ENCODE data around the gene CLPTM1.

The CLPTM1 gene

GRCh38 chr19:45005787-45006186, 50.6 kb downstream of the CLPTM1 start:
- Histone ChIP-seq H3K9ac (ENCODE audit: low read length in 5 of 5) (no peak overlapping the region), H3K27me3 (ENCODE audit: control insufficient read depth in 5 of 5, insufficient read depth in 4 of 5, low read length in 5 of 5) (no peaks in the 10 kb centered on the region), H3K36me3 (ENCODE audit: control insufficient read depth in 5 of 5, insufficient read depth in 5 of 5, low read length in 5 of 5) (peaks cover 0 to 39% (median 7%) of the 10 kb centered on the region in 5 donors), H3K4me1 (ENCODE audit: control insufficient read depth in 5 of 5, insufficient read depth in 5 of 5, low read length in 5 of 5) (peaks cover 0 to 12% (median 9%) of the 10 kb centered on the region in 5 donors), H3K4me3 (ENCODE audit: low read depth in 1 of 5, low read length in 5 of 5) (no peak overlapping the region), H3K27ac (ENCODE audit: low read depth, low read length) (no peak overlapping the region), H3K9me3 (ENCODE audit: control insufficient read depth in 5 of 5, low read length in 5 of 5) (no peaks in the 10 kb centered on the region)

- Histone ChIP-seq H3K9ac (ENCODE audit: low read length in 5 of 5) (no peak overlapping the region), H3K27ac (ENCODE audit: low read depth, low read length) (no peak overlapping the region), H3K27me3 (ENCODE audit: control insufficient read depth in 5 of 5, insufficient read depth in 4 of 5, low read length in 5 of 5) (no peaks in the 10 kb centered on the region), H3K4me1 (ENCODE audit: control insufficient read depth in 5 of 5, insufficient read depth in 5 of 5, low read length in 5 of 5) (no peaks in the 10 kb centered on the region), H3K36me3 (ENCODE audit: control insufficient read depth in 5 of 5, insufficient read depth in 5 of 5, low read length in 5 of 5) (peaks cover 0 to 52% (median 12%) of the 10 kb centered on the region in 5 donors), H3K9me3 (ENCODE audit: control insufficient read depth in 5 of 5, low read length in 5 of 5) (no peaks in the 10 kb centered on the region), H3K4me3 (ENCODE audit: low read depth in 1 of 5, low read length in 5 of 5) (no peak overlapping the region)
These were observed 53.4 kb downstream of the CLPTM1 start for GRCh38 chr19:45008552-45008951.

- Histone ChIP-seq H3K4me3 (ENCODE audit: low read depth in 1 of 5, low read length in 5 of 5) (no peak overlapping the region), H3K9ac (ENCODE audit: low read length in 5 of 5) (no peak overlapping the region), H3K27ac (ENCODE audit: low read depth, low read length) (no peak overlapping the region), H3K27me3 (ENCODE audit: control insufficient read depth in 5 of 5, insufficient read depth in 4 of 5, low read length in 5 of 5) (no peaks in the 10 kb centered on the region), H3K4me1 (ENCODE audit: control insufficient read depth in 5 of 5, insufficient read depth in 5 of 5, low read length in 5 of 5) (no peaks in the 10 kb centered on the region), H3K9me3 (ENCODE audit: control insufficient read depth in 5 of 5, low read length in 5 of 5) (no peaks in the 10 kb centered on the region), H3K36me3 (ENCODE audit: control insufficient read depth in 5 of 5, insufficient read depth in 5 of 5, low read length in 5 of 5) (peaks cover 0 to 54% (median 15%) of the 10 kb centered on the region in 5 donors)
These were observed 54.6 kb downstream of the CLPTM1 start for GRCh38 chr19:45009625-45010255.

- H3K4me1 ChIP-seq (ENCODE audit: control insufficient read depth in 5 of 5, insufficient read depth in 5 of 5, low read length in 5 of 5), result no peaks in the 10 kb centered on the region
- no peaks in the 10 kb centered on the region for H3K9me3 ChIP-seq (ENCODE audit: control insufficient read depth in 5 of 5, low read length in 5 of 5)
- peaks cover 0 to 58% (median 19%) of the 10 kb centered on the region in 5 donors for H3K36me3 ChIP-seq (ENCODE audit: control insufficient read depth in 5 of 5, insufficient read depth in 5 of 5, low read length in 5 of 5)
- no peak overlapping the region for H3K27ac ChIP-seq (ENCODE audit: low read depth, low read length)
- H3K4me3 ChIP-seq (ENCODE audit: low read depth in 1 of 5, low read length in 5 of 5), result no peak overlapping the region
- H3K9ac ChIP-seq (ENCODE audit: low read length in 5 of 5), result no peak overlapping the region
- no peaks in the 10 kb centered on the region for H3K27me3 ChIP-seq (ENCODE audit: control insufficient read depth in 5 of 5, insufficient read depth in 4 of 5, low read length in 5 of 5)
These were observed 55.1 kb downstream of the CLPTM1 start for GRCh38 chr19:45010306-45010705.

- no peaks in the 10 kb centered on the region for H3K27me3 ChIP-seq (ENCODE audit: control insufficient read depth in 5 of 5, insufficient read depth in 4 of 5, low read length in 5 of 5)
- H3K4me1 ChIP-seq (ENCODE audit: control insufficient read depth in 5 of 5, insufficient read depth in 5 of 5, low read length in 5 of 5), result peaks cover 0 to 3% (median 0%) of the 10 kb centered on the region in 5 donors
- H3K9me3 ChIP-seq (ENCODE audit: control insufficient read depth in 5 of 5, low read length in 5 of 5), result no peaks in the 10 kb centered on the region
- H3K36me3 ChIP-seq (ENCODE audit: control insufficient read depth in 5 of 5, insufficient read depth in 5 of 5, low read length in 5 of 5), result peaks cover 0 to 54% (median 20%) of the 10 kb centered on the region in 5 donors
- H3K27ac ChIP-seq (ENCODE audit: low read depth, low read length), result no peak overlapping the region
- H3K4me3 ChIP-seq (ENCODE audit: low read depth in 1 of 5, low read length in 5 of 5), result no peak overlapping the region
- no peak overlapping the region for H3K9ac ChIP-seq (ENCODE audit: low read length in 5 of 5)
These were observed 56.8 kb downstream of the CLPTM1 start for GRCh38 chr19:45011959-45012358.

GRCh38 chr19:45016388-45017314, 61.5 kb downstream of the CLPTM1 start:
- H3K27ac ChIP-seq (ENCODE audit: low read depth, low read length), result no peak overlapping the region
- H3K9ac ChIP-seq (ENCODE audit: low read length in 5 of 5), result peak overlapping the region in 1 of 5 donors; percentile 4
- peaks cover 0 to 3% (median 0%) of the 10 kb centered on the region in 5 donors for H3K4me1 ChIP-seq (ENCODE audit: control insufficient read depth in 5 of 5, insufficient read depth in 5 of 5, low read length in 5 of 5)
- no peaks in the 10 kb centered on the region for H3K27me3 ChIP-seq (ENCODE audit: control insufficient read depth in 5 of 5, insufficient read depth in 4 of 5, low read length in 5 of 5)
- peaks cover 0 to 38% (median 12%) of the 10 kb centered on the region in 5 donors for H3K36me3 ChIP-seq (ENCODE audit: control insufficient read depth in 5 of 5, insufficient read depth in 5 of 5, low read length in 5 of 5)
- no peaks in the 10 kb centered on the region for H3K9me3 ChIP-seq (ENCODE audit: control insufficient read depth in 5 of 5, low read length in 5 of 5)
- H3K4me3 ChIP-seq (ENCODE audit: low read depth in 1 of 5, low read length in 5 of 5), result no peak overlapping the region

- Histone ChIP-seq H3K27me3 (ENCODE audit: control insufficient read depth in 5 of 5, insufficient read depth in 4 of 5, low read length in 5 of 5) (no peaks in the 10 kb centered on the region), H3K4me1 (ENCODE audit: control insufficient read depth in 5 of 5, insufficient read depth in 5 of 5, low read length in 5 of 5) (peaks cover 0 to 3% (median 0%) of the 10 kb centered on the region in 5 donors), H3K27ac (ENCODE audit: low read depth, low read length) (no peak overlapping the region), H3K9me3 (ENCODE audit: control insufficient read depth in 5 of 5, low read length in 5 of 5) (no peaks in the 10 kb centered on the region), H3K36me3 (ENCODE audit: control insufficient read depth in 5 of 5, insufficient read depth in 5 of 5, low read length in 5 of 5) (peaks cover 0 to 29% (median 9%) of the 10 kb centered on the region in 5 donors), H3K4me3 (ENCODE audit: low read depth in 1 of 5, low read length in 5 of 5) (no peak overlapping the region), H3K9ac (ENCODE audit: low read length in 5 of 5) (no peak overlapping the region)
These were observed 64.0 kb downstream of the CLPTM1 start for GRCh38 chr19:45019187-45019586.

- Histone ChIP-seq H3K9ac (ENCODE audit: low read length in 5 of 5) (no peak overlapping the region), H3K4me1 (ENCODE audit: control insufficient read depth in 5 of 5, insufficient read depth in 5 of 5, low read length in 5 of 5) (peaks cover 0 to 3% (median 0%) of the 10 kb centered on the region in 5 donors), H3K27ac (ENCODE audit: low read depth, low read length) (no peak overlapping the region)
These were observed 64.9 kb downstream of the CLPTM1 start for GRCh38 chr19:45020071-45020470.

GRCh38 chr19:45021971-45022370, 66.8 kb downstream of the CLPTM1 start:
- H3K4me3 ChIP-seq (ENCODE audit: low read depth in 1 of 5, low read length in 5 of 5), result no peak overlapping the region
- no peak overlapping the region for H3K27ac ChIP-seq (ENCODE audit: low read depth, low read length)
- H3K36me3 ChIP-seq (ENCODE audit: control insufficient read depth in 5 of 5, insufficient read depth in 5 of 5, low read length in 5 of 5), result peaks cover 0 to 36% (median 9%) of the 10 kb centered on the region in 5 donors
- no peaks in the 10 kb centered on the region for H3K27me3 ChIP-seq (ENCODE audit: control insufficient read depth in 5 of 5, insufficient read depth in 4 of 5, low read length in 5 of 5)
- peaks cover 0 to 2% (median 0%) of the 10 kb centered on the region in 5 donors for H3K4me1 ChIP-seq (ENCODE audit: control insufficient read depth in 5 of 5, insufficient read depth in 5 of 5, low read length in 5 of 5)
- H3K9ac ChIP-seq (ENCODE audit: low read length in 5 of 5), result no peak overlapping the region
- no peaks in the 10 kb centered on the region for H3K9me3 ChIP-seq (ENCODE audit: control insufficient read depth in 5 of 5, low read length in 5 of 5)

More at GRCh38 chr19:45020071-45020470, 64.9 kb downstream of the CLPTM1 start:
- H3K9me3 ChIP-seq (ENCODE audit: control insufficient read depth in 5 of 5, low read length in 5 of 5), result no peaks in the 10 kb centered on the region
- no peak overlapping the region for H3K4me3 ChIP-seq (ENCODE audit: low read depth in 1 of 5, low read length in 5 of 5)
- H3K36me3 ChIP-seq (ENCODE audit: control insufficient read depth in 5 of 5, insufficient read depth in 5 of 5, low read length in 5 of 5), result peaks cover 0 to 27% (median 9%) of the 10 kb centered on the region in 5 donors
- no peaks in the 10 kb centered on the region for H3K27me3 ChIP-seq (ENCODE audit: control insufficient read depth in 5 of 5, insufficient read depth in 4 of 5, low read length in 5 of 5)

- Histone ChIP-seq H3K36me3 (ENCODE audit: control insufficient read depth in 5 of 5, insufficient read depth in 5 of 5, low read length in 5 of 5) (peaks cover 0 to 45% (median 9%) of the 10 kb centered on the region in 5 donors), H3K4me3 (ENCODE audit: low read depth in 1 of 5, low read length in 5 of 5) (no peak overlapping the region), H3K9me3 (ENCODE audit: control insufficient read depth in 5 of 5, low read length in 5 of 5) (no peaks in the 10 kb centered on the region), H3K27ac (ENCODE audit: low read depth, low read length) (no peak overlapping the region), H3K9ac (ENCODE audit: low read length in 5 of 5) (no peak overlapping the region), H3K27me3 (ENCODE audit: control insufficient read depth in 5 of 5, insufficient read depth in 4 of 5, low read length in 5 of 5) (no peaks in the 10 kb centered on the region), H3K4me1 (ENCODE audit: control insufficient read depth in 5 of 5, insufficient read depth in 5 of 5, low read length in 5 of 5) (no peaks in the 10 kb centered on the region)
These were observed 67.9 kb downstream of the CLPTM1 start for GRCh38 chr19:45023048-45023447.
